ENCODE measurements around the gene SMG7.

SMG7 gene

GRCh38 chr1:183567584-183567983 is 95.3 kb downstream of the SMG7 start:
- no peak for DNase-seq (ENCODE audit: low read depth)

- DNase-seq (ENCODE audit: low read depth): no peak
Measured at GRCh38 chr1:183568176-183569021, 96.1 kb downstream of the SMG7 start.

- DNase-seq (ENCODE audit: low read depth): no peak
Measured at GRCh38 chr1:183569141-183569540, 96.8 kb downstream of the SMG7 start.

- no peak for DNase-seq (ENCODE audit: low read depth)
Measured at GRCh38 chr1:183569801-183570200, 97.5 kb downstream of the SMG7 start.

GRCh38 chr1:183570451-183570850 is 98.2 kb downstream of the SMG7 start:
- no peak for DNase-seq (ENCODE audit: low read depth)

GRCh38 chr1:183571678-183572268 is 99.5 kb downstream of the SMG7 start:
- DNase-seq (ENCODE audit: low read depth): no peak

- DNase-seq (ENCODE audit: low read depth): no peak
Measured at GRCh38 chr1:183572721-183573120, 100.4 kb downstream of the SMG7 start.

GRCh38 chr1:183575606-183576005 is 103.3 kb downstream of the SMG7 start:
- DNase-seq (ENCODE audit: low read depth): no peak

- DNase-seq (ENCODE audit: low read depth): no peak
Measured at GRCh38 chr1:183576537-183576936, 104.2 kb downstream of the SMG7 start.

GRCh38 chr1:183577897-183578465 is 105.7 kb downstream of the SMG7 start:
- no peak for DNase-seq (ENCODE audit: low read depth)

GRCh38 chr1:183578856-183579255 is 106.6 kb downstream of the SMG7 start:
- no peak for DNase-seq (ENCODE audit: low read depth)

GRCh38 chr1:183580281-183580682 is 108.0 kb downstream of the SMG7 start:
- DNase-seq (ENCODE audit: low read depth): no peak

GRCh38 chr1:183582021-183582713 is 109.9 kb downstream of the SMG7 start:
- DNase-seq (ENCODE audit: low read depth): no peak

GRCh38 chr1:183583466-183583865 is 111.2 kb downstream of the SMG7 start:
- no peak for DNase-seq (ENCODE audit: low read depth)

- no peak for DNase-seq (ENCODE audit: low read depth)
Measured at GRCh38 chr1:183584147-183584546, 111.8 kb downstream of the SMG7 start.

- DNase-seq (ENCODE audit: low read depth): no peak
Measured at GRCh38 chr1:183585038-183585437, 112.7 kb downstream of the SMG7 start.

GRCh38 chr1:183586455-183586854 is 114.2 kb downstream of the SMG7 start:
- DNase-seq (ENCODE audit: low read depth): no peak

- no peak for DNase-seq (ENCODE audit: low read depth)
Measured at GRCh38 chr1:183586926-183587325, 114.6 kb downstream of the SMG7 start.

GRCh38 chr1:183588827-183589226 is 116.5 kb downstream of the SMG7 start:
- no peak for DNase-seq (ENCODE audit: low read depth)

GRCh38 chr1:183589384-183589783 is 117.1 kb downstream of the SMG7 start:
- no peak for DNase-seq (ENCODE audit: low read depth)

GRCh38 chr1:183589874-183590243 is 117.6 kb downstream of the SMG7 start:
- DNase-seq (ENCODE audit: low read depth): no peak

GRCh38 chr1:183590244-183591191 is 118.2 kb downstream of the SMG7 start, which contains the start of gene NCF2:
TSS of gene NCF2 (minus strand) at chr1:183590459. CDS start at chr1:183590329, 130 bp downstream.
- no peak for DNase-seq (ENCODE audit: low read depth)

All from activated T-helper 1 cell treated with Interleukin-2 at 50 U/mL for 16 hours (primary cell).